Tibial nerve (tissue), 4 donors: ENCODE measurements around the gene MDFI. TPM values are rescaled to one million over a fixed set of nuclear protein-coding genes. Genes with fewer than 3 reads are reported as not detected.

Experiments used
- DNase-seq, 2 donors: peaks; one replicate each; pipeline ENCODE4 v3.0.0-alpha.2; 2019; ENCODE audit warnings: low spot score in 2 of 2
- H3K27ac ChIP-seq, 4 donors: fragments of 200-600 bp; sonication (generic) in 3 of 4; one replicate each; pipeline ENCODE4 v1.5.1; 2017 to 2019; ENCODE audit warnings: mild to moderate bottlenecking in 1 of 4
- H3K27me3 ChIP-seq, 2 donors: fragments of 200-600 bp; sonication (generic) in 1 of 2; one replicate each; pipeline versions ENCODE4 v1.5.1 to v1.6.0; 2017 to 2019
- H3K36me3 ChIP-seq, 3 donors: fragments of 200-600 bp; sonication (generic); one replicate each; pipeline ENCODE4 v1.5.1; 2018 to 2019
- H3K4me1 ChIP-seq, 4 donors: fragments of 200-600 bp; sonication (generic) in 3 of 4; one replicate each; pipeline ENCODE4 v1.5.1; 2017 to 2019
- H3K4me3 ChIP-seq, 4 donors: fragments of 200-600 bp; sonication (generic) in 3 of 4; one replicate each; pipeline ENCODE4 v1.5.1; 2017 to 2019; ENCODE audit warnings: mild to moderate bottlenecking in 1 of 4, moderate library complexity in 1 of 4
- H3K9me3 ChIP-seq, 4 donors: fragments of 200-600 bp; sonication (generic) in 3 of 4; one replicate each; pipeline ENCODE4 v1.5.1; 2017 to 2019
- CTCF ChIP-seq, 5 experiments: fragments of 200-600 bp in 3 of 5; fragments of 450-650 bp in 2 of 5; sonication (generic) in 3 of 5; IDR thresholded peaks; one replicate each; pipeline ENCODE4 v1.5.1; 2016 to 2019; ENCODE audit warnings: antibody characterized with exemption in 5 of 5, mild to moderate bottlenecking in 3 of 5, moderate library complexity in 2 of 5
- EP300 ChIP-seq, 2 donors: sonication (generic); formaldehyde crosslinking; IDR thresholded peaks; one replicate each; pipeline ENCODE4 v1.6.1; 2017; ENCODE audit warnings: antibody characterized with exemption in 2 of 2, mild to moderate bottlenecking in 1 of 2
- POLR2A ChIP-seq, 2 donors: fragments of 450-650 bp; IDR thresholded peaks; one replicate each; pipeline ENCODE4 v1.6.1; 2017; ENCODE audit warnings: antibody characterized with exemption in 2 of 2, mild to moderate bottlenecking in 2 of 2, moderate library complexity in 2 of 2
- WGBS, 2 donors: methylation state at CpG; one replicate each; pipeline ENCODE4 v1.1.5; 2018; 5-methylcytosine and 5-hydroxymethylcytosine counted together
- total RNA-seq, 4 donors: library from RNA; depleted of rRNA; stranded (reverse); fragments of >200 nt; gene quantifications; one replicate each; pipeline ENCODE4 v1.1.0, GENCODE V29; 2016

Gene MDFI
- total RNA-seq, 4 donors from 2014 or later: 13.5 to 31.8 (median 20.7) TPM

- Histone ChIP-seq H3K27me3 (peaks cover 0 to 11% of the 10 kb centered on the region in 2 donors), H3K4me1 (peaks cover 0 to 9% (median 0%) of the 10 kb centered on the region in 4 donors), H3K27ac (no peak overlapping the region), H3K4me3 (no peak overlapping the region), H3K36me3 (no peaks in the 10 kb centered on the region), H3K9me3 (no peaks in the 10 kb centered on the region)
- no peak for TF ChIP-seq CTCF (IDR thresholded peaks at IDR 0.05)
- TF ChIP-seq POLR2A (IDR thresholded peaks at IDR 0.05): no peak
- TF ChIP-seq EP300 (IDR thresholded peaks at IDR 0.05): no peak
- WGBS, 2 donors: 70 to 78% methylated on average over 6 to 7 of the region's 7 CpGs
- DNase-seq: no peak
Measured at GRCh38 chr6:41659935-41660334, 21.7 kb downstream of the MDFI start.

- no peaks in the 10 kb centered on the region for H3K4me1 ChIP-seq
- peaks cover 0 to 9% of the 10 kb centered on the region in 2 donors for H3K27me3 ChIP-seq
- H3K9me3 ChIP-seq: no peaks in the 10 kb centered on the region
- no peak overlapping the region for H3K4me3 ChIP-seq
- H3K27ac ChIP-seq: no peak overlapping the region
- WGBS, 2 donors: 65 to 72% methylated on average over 5 of the region's 5 CpGs
- no peak for TF ChIP-seq CTCF (IDR thresholded peaks at IDR 0.05)
- no peak for TF ChIP-seq EP300 (IDR thresholded peaks at IDR 0.05)
- TF ChIP-seq POLR2A (IDR thresholded peaks at IDR 0.05): no peak
- no peaks in the 10 kb centered on the region for H3K36me3 ChIP-seq
- no peak for DNase-seq
Measured at GRCh38 chr6:41663568-41663967, 25.3 kb downstream of the MDFI start.

- TF ChIP-seq CTCF (IDR thresholded peaks at IDR 0.05) (no peak), EP300 (IDR thresholded peaks at IDR 0.05) (no peak), POLR2A (IDR thresholded peaks at IDR 0.05) (no peak)
- no peak overlapping the region for H3K4me3 ChIP-seq
- no peaks in the 10 kb centered on the region for H3K36me3 ChIP-seq
- H3K9me3 ChIP-seq: peaks cover 0 to 4% (median 0%) of the 10 kb centered on the region in 4 donors
- DNase-seq: no peak
- no peaks in the 10 kb centered on the region for H3K4me1 ChIP-seq
- WGBS, 2 donors: 89 to 91% methylated on average over 5 of the region's 5 CpGs
- H3K27ac ChIP-seq: no peak overlapping the region
- peaks cover 0 to 2% of the 10 kb centered on the region in 2 donors for H3K27me3 ChIP-seq
Measured at GRCh38 chr6:41664271-41664670, 26.0 kb downstream of the MDFI start.

GRCh38 chr6:41667195-41667594, 28.9 kb downstream of the MDFI start:
- WGBS, 2 donors: 88 to 94% methylated on average over 1 of the region's 1 CpG
- Histone ChIP-seq H3K27ac (no peak overlapping the region), H3K4me3 (no peak overlapping the region), H3K9me3 (peaks cover 0 to 4% (median 2%) of the 10 kb centered on the region in 4 donors), H3K27me3 (no peaks in the 10 kb centered on the region), H3K4me1 (no peaks in the 10 kb centered on the region), H3K36me3 (no peaks in the 10 kb centered on the region)
- no peak for DNase-seq
- no peak for TF ChIP-seq POLR2A (IDR thresholded peaks at IDR 0.05)
- TF ChIP-seq CTCF (IDR thresholded peaks at IDR 0.05): no peak
- no peak for TF ChIP-seq EP300 (IDR thresholded peaks at IDR 0.05)

- Histone ChIP-seq H3K36me3 (no peaks in the 10 kb centered on the region), H3K9me3 (peaks cover 0 to 4% (median 2%) of the 10 kb centered on the region in 4 donors), H3K4me1 (no peaks in the 10 kb centered on the region), H3K4me3 (no peak overlapping the region), H3K27me3 (peaks cover 0 to 3% of the 10 kb centered on the region in 2 donors), H3K27ac (no peak overlapping the region)
- DNase-seq: no peak
- 97 to 98% methylated on average over 2 of the region's 2 CpGs for WGBS, 2 donors
- TF ChIP-seq EP300 (IDR thresholded peaks at IDR 0.05) (no peak), CTCF (IDR thresholded peaks at IDR 0.05) (no peak), POLR2A (IDR thresholded peaks at IDR 0.05) (no peak)
Measured at GRCh38 chr6:41668968-41669367, 30.7 kb downstream of the MDFI start.
